G401.6 (cell line): ENCODE measurements around the gene ZNF786.
"Not testable (repeated sequence)": the region's sequence is repeated elsewhere in the genome, so short reads cannot be mapped to it uniquely, and the experiment has no call there.

Experiments used
- FAIRE-seq: peaks from 2 replicates; lab custom pipeline; 2012; peaks lifted over from hg19 to GRCh38; lab: Jason Lieb, UNC

The ZNF786 gene

GRCh38 chr7:149090397-149091195, at the start of gene ZNF786:
Gene ZNF786 (minus strand): TSS chr7:149090718. CDS start chr7:149090640, 78 bp downstream.
- FAIRE-seq = no peak

- FAIRE-seq = no peak
Observed at GRCh38 chr7:149136118-149136517, 45.6 kb upstream of the ZNF786 start.

- no peak for FAIRE-seq
Observed at GRCh38 chr7:149133028-149133710, 42.7 kb upstream of the ZNF786 start.

- FAIRE-seq = no peak
Observed at GRCh38 chr7:149130572-149131198, 40.2 kb upstream of the ZNF786 start.

GRCh38 chr7:149126662-149127266, 36.2 kb upstream of the ZNF786 start:
- no peak for FAIRE-seq

GRCh38 chr7:149125863-149126661, 35.5 kb upstream of the ZNF786 start, which contains the start of gene ZNF425:
Gene ZNF425 (minus strand): TSS chr7:149126324. CDS start chr7:149126213, 111 bp downstream.
- FAIRE-seq = no peak

- FAIRE-seq = no peak
Observed at GRCh38 chr7:149125189-149125862, 34.8 kb upstream of the ZNF786 start.

- FAIRE-seq = no peak
Observed at GRCh38 chr7:149109969-149110368, 19.5 kb upstream of the ZNF786 start.

- FAIRE-seq = no peak
Observed at GRCh38 chr7:149104749-149105148, 14.2 kb upstream of the ZNF786 start.

GRCh38 chr7:149104214-149104613, 13.7 kb upstream of the ZNF786 start:
- FAIRE-seq = no peak

- FAIRE-seq = no peak
Observed at GRCh38 chr7:149103424-149103823, 12.9 kb upstream of the ZNF786 start.

- FAIRE-seq = no peak
Observed at GRCh38 chr7:149102666-149103065, 12.1 kb upstream of the ZNF786 start.

- no peak for FAIRE-seq
Observed at GRCh38 chr7:149100821-149101220, 10.3 kb upstream of the ZNF786 start.

GRCh38 chr7:149099058-149099457, 8.5 kb upstream of the ZNF786 start:
- no peak for FAIRE-seq

GRCh38 chr7:149097088-149097487, 6.6 kb upstream of the ZNF786 start:
- FAIRE-seq = no peak

- no peak for FAIRE-seq
Observed at GRCh38 chr7:149093228-149093627, 2.7 kb upstream of the ZNF786 start.

GRCh38 chr7:149092244-149092643, 1.7 kb upstream of the ZNF786 start:
- not testable (repeated sequence) for FAIRE-seq

GRCh38 chr7:149087376-149087775, 3.1 kb downstream of the ZNF786 start:
- FAIRE-seq = no peak

GRCh38 chr7:149085866-149086265, 4.7 kb downstream of the ZNF786 start:
- FAIRE-seq = no peak

GRCh38 chr7:149084407-149084806, 6.1 kb downstream of the ZNF786 start:
- no peak for FAIRE-seq

- FAIRE-seq = no peak
Observed at GRCh38 chr7:149081914-149082313, 8.6 kb downstream of the ZNF786 start.
